ENCODE results near the gene RARRES2.

Gene RARRES2

DNA sequence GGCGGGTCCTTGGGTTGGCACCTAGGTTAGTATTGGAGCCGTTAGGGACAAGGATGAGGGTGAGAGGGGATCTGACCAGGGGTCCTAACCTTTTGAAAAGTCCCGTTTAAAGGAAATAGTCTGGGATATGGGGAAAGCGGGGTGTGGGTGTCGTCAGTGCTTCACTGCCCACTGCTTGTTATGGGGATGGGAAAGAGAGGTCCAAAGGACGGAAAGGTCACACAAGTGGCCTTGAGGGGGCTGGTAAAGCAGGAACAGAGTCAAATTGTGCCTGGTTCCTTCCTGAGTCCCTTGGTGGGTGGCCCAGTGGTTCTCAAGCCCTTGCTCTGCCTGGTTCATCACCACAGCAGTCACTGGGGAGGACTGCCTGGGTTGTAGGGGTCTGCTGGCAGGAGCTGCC, 35.1 kb upstream of the RARRES2 start:
- DNase-seq, result no peak

DNA sequence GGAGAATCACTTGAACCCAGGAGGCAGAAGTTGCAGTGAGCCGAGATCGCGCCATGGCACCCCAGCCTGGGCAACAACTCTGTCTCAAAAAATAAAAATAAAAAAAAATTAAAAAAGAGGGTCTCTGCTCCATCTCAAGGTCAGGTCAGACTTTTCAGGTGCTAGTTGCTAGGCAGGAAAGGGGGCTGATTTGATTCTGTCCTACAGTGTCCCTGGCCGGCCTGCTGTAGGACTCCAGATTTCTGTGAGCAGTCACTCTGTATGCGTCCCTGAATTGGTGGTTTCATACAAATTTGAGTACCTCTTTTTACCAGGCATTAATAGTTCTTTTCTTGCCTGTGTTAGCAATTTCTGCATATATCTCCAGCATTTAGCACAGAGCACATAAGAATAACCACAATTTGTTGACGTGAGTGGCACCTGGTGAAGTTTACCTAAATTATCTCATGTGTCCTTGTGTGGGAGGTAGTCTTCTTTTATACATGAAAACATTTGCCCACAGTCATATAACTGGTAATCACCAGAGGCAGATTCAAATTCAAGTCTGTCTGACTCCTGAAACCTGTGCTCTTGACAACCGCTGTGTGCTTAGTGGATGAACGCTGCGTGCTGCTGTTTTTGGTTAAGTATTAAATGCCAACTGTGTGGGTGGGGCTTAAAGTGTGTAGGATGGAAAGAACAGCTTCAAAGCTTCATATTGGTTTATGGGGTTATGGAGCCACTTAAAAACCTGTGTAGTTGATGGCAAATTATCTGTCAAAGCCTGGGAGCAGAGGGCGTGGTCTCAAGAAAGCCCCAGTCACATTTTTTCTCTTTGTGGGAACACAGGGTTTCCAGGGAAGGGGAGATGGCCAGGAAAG, 34.5 kb upstream of the RARRES2 start:
- DNase-seq, result peak; percentile 48

- no peak for DNase-seq
These were observed 33.0 kb upstream of the RARRES2 start for GRCh38 chr7:150374472-150374871.

DNA sequence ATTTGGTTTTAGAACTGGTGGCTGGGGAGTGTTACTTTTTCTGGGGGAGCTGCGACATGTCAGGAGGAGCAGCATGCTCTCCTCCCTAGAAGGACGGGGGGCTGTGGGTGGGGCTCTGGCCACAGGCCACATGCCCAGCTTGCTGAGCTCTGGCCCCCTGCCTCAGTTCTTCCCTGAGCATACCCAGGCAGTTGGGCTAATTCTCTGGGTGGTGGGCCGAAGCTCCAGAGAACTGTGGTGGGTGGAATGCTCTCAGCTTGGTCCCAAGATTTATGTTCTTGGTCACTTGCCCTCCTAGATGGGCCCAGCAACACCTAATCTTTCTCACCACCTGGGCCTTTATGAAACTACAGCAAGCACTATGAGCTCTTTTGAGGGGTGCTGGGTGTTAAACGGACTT, 32.6 kb upstream of the RARRES2 start:
- no peak for DNase-seq

DNA sequence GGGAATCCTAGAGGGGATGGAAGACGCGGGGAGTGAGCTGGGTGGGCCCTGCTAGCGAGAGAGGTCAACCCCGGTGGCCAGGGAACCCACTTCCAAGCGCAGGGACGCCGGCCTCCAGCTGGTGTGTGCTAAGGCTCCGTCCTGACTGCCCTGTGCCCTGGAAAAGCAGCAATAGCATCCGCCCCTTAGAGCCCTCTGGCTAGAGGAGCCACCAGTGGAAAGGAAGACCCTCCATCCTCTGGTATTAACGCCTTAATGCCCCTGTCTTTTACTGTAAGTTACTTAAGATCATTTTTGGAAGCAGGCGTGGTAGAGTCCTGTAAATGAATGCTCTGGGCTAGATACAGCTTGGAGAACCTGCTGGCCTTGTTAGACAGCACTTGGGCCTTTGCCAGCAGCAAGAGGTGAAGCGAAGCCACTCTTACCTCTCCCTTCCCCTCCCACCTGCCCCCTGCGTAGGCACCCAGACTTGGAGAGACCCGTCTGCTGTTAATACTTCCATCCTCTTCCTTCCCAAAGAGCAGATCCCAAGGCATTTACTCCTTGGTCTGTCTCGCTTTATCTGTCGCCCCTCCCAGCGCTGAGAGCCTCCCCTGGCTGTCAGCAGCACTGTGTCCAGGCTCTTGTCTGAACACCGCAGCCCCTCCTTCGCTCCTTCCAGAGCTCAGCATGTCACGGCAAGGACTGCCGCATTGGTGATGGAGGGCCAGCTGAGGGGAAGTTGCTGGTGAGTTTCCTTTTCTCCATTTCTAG, 31.8 kb upstream of the RARRES2 start:
- no peak for DNase-seq

GRCh38 chr7:150372271-150373048, 31.0 kb upstream of the RARRES2 start:
- no peak for DNase-seq

- no peak for DNase-seq
These were observed 30.5 kb upstream of the RARRES2 start for GRCh38 chr7:150371996-150372270.

DNA sequence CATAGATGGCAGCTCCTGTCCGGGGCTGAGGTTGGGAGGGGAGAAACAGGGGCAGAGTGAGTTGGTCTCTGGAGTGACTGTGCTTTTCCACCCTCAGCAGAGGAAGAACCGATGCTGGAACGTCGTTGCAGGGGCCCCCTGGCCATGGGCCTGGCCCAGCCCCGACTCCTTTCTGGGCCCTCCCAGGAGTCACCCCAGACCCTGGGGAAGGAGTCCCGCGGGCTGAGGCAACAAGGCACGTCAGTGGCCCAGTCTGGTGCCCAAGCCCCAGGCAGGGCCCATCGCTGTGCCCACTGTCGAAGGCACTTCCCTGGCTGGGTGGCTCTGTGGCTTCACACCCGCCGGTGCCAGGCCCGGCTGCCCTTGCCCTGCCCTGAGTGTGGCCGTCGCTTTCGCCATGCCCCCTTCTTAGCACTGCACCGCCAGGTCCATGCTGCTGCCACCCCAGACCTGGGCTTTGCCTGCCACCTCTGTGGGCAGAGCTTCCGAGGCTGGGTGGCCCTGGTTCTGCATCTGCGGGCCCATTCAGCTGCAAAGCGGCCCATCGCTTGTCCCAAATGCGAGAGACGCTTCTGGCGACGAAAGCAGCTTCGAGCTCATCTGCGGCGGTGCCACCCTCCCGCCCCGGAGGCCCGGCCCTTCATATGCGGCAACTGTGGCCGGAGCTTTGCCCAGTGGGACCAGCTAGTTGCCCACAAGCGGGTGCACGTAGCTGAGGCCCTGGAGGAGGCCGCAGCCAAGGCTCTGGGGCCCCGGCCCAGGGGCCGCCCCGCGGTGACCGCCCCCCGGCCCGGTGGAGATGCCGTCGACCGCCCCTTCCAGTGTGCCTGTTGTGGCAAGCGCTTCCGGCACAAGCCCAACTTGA, 29.9 kb upstream of the RARRES2 start:
- no peak for DNase-seq

- no peak for DNase-seq
These were observed 29.2 kb upstream of the RARRES2 start for GRCh38 chr7:150370612-150371071.

- DNase-seq, result no peak
These were observed 28.5 kb upstream of the RARRES2 start for GRCh38 chr7:150369748-150370501.

DNA sequence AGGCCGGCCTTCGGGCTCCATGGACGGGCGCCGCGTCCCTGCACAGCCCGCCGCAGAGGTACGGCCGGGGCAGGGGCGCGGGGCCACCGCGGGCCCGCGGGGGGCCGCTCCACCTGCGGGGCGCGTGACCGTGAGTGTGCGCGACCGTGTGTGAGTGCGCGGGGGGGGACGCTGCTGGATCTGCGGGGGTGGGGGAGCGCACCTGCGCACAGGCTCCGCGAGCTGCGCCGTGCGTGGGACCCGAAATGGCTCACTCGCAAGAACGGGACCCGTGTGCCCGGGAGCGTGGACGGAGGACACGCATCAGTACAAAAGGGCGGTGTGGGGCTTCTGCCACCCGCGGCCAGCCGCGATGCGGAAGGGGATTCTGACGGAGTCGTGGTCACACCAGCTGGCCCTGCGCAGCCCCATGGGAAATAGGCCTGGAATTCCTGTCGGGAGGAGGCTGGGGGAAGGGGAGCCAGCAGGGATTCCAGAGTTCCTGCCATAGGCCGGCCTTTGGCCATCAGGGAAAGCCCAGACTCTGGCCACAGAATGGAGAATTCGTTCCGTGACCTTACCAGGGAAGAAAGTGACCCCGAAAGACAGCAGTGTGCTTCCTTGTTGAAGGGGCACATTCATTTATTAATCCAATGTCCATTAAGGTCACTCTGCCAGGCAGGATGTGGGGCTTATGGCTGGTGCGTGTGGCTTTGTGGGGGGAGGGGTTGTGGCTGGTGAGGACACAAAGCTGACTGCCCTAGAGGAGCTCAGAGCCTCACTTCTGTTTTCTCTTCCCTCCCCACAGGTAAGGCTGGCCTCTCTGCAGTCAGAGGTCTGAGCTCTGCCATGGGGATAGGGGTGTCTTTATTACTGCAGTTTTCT, 27.7 kb upstream of the RARRES2 start:
- peak; percentile 71 for DNase-seq

DNA sequence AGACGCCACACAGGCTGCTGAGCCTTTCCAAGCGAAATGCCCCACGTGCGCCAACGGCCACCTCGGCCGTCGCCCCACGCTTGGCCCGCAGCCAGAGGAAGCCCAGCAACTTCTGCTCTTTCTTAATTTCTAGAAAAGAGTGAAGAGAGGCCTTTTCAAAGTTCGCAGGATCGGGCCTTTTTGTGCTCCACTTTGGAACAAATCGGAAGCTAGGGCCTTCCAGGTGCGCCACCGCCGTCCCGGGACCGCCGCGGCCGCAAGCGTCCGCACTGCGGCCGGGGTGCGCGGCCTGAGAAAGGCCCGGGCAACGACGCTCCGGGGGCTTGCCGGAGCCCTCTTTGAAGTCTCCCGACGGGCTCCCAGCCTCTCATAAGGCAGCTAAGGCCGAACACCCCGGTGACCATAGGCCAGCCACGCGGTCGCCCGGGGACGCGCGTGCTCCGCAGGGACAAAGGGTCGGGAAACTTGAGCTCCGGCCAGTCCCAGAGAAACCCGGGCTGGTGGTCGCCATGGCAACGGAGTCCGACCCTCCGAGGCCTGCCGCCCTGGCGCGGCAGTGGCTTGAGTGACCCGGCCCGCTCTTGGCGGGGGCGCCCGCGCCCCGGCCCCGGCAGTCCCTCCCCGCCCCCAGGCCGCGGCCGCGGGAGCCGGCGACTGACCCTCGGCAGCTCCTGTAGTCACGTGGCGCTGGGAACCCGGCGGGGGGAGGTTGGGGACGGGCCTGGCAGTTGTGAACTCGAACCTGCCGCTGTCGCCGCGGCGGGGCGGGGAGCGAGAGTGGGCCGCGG, 26.9 kb upstream of the RARRES2 start, which contains the start of gene REPIN1:
TSS of gene REPIN1 (plus strand) at position 727 of the 788 bp plus-strand sequence. CDS start 890 bp downstream, outside the sequence.
- DNase-seq, result peak; percentile 80

DNA sequence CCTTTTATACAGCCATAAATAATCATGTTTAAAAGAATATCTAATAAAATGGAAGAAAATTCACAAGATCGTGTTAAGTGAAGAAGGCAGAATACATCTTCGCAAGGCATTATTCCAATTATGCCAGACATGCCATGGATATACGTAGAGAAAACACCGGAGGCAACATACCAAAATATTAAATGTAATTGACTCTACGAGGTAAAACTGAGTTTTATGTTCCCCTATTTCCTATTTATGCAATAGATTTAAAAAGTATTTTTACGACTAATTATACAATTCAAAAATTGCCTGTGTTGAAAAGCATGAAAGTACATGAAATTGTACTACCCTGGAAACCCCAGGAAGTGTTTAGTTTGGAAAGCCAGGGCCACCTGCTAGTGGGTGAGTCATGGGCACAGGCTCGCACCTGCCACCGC, 26.3 kb upstream of the RARRES2 start:
- DNase-seq, result no peak

- DNase-seq, result no peak
These were observed 24.4 kb upstream of the RARRES2 start for GRCh38 chr7:150365673-150366398.

- no peak for DNase-seq
These were observed 23.8 kb upstream of the RARRES2 start for GRCh38 chr7:150365194-150365593.

GRCh38 chr7:150363872-150364271, 22.4 kb upstream of the RARRES2 start:
- DNase-seq, result no peak

DNA sequence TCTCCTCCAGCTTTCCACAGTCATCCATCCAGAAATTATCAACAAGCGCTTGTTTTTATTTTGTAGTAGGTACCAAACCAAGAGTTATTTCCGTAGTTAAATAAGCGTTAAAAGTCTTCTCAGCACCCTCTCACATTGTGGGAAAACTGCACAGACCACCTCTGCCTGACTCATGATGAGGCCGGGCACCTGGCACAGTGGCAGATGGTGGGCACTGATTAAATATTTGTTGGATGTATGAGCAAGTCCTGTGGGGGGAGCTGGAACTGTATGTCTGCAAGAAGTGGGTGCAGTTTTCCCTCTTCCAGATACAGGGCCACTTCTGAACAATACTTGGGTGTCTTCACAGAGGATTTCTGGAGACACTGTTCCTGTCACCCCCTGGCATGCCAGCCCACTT, 21.9 kb upstream of the RARRES2 start:
- no peak for DNase-seq

GRCh38 chr7:150361807-150362621, 20.6 kb upstream of the RARRES2 start:
- no peak for DNase-seq

Measured in activated naive CD4-positive, alpha-beta T cell treated with Interleukin-2 at 50 U/mL for 16 hours (primary cell).